Neural progenitor cell (in vitro differentiated cells): ENCODE results near the gene KBTBD6.

Experiments
- CTCF ChIP-seq: fragments of 200-600 bp; sonication (generic); IDR thresholded peaks from 2 replicates; pipeline ENCODE4 v1.5.1; 2017; ENCODE audit warnings: antibody characterized with exemption, mild to moderate bottlenecking
- EZH2 ChIP-seq: fragments of 200-600 bp; sonication (generic); IDR thresholded peaks from 2 replicates; pipeline ENCODE4 v1.6.1; 2017; ENCODE audit warnings: antibody characterized with exemption, mild to moderate bottlenecking, moderate library complexity
- EZH2phosphoT487 ChIP-seq: fragments of 200-600 bp; sonication (generic); IDR thresholded peaks from 2 replicates; pipeline ENCODE4 v1.6.1; 2017; ENCODE audit warnings: antibody characterized with exemption

DNA sequence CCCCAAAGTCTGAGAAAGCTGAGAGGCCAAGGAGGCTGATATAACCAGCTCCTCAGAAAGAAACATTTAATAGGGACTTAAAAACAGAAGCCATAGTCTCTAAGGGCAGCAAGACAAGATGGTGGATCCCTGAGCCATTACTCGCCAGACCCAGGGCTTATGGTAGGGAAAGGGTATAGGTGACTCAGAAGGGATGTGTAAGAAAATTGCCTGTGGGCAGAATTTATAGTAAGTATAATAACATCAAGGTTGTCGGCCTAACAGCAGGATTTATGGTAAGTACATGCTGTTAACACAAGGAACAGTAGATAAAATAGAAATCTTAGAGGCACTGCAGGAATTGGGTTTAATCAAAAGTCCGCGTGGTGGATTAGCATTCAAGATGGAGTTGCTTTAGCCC is 14.7 kb downstream of the KBTBD6 start:
- TF ChIP-seq CTCF (no peak), EZH2 (no peak), EZH2phosphoT487 (no peak)
